Measurements from ENCODE around the gene GALNT7.

DNA sequence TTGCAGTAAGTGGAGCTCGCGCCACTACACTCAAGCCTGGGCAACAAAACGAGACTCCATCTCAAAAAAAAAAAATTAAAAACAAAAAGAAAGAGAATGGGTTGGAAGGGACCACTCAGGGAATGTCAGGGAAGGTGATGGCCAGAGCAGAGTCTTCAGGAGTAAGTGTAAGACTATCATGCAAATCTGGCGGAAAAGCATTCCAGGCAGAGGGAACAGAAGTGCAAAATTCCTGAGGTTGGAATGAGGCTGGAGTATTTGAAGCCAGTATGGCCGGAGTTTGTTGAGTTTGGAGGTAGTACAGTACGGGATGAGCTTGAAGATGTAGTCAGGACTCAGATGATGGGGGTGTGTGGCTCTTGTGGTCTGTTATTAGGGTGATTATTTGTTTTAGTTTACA is 7.4 kb downstream of the GALNT7 start:
- TF ChIP-seq POLR2AphosphoS5 (IDR thresholded peaks at IDR 0.05; ENCODE audit: insufficient read depth, low read depth, low read length) = no peak
- no peak for TF ChIP-seq CTCF (IDR thresholded peaks at IDR 0.05; ENCODE audit: extremely low read depth in 1 of 2, insufficient read depth in 1 of 2, low read depth in 1 of 2, low read length in 2 of 2)
- TF ChIP-seq MYC (IDR thresholded peaks at IDR 0.05; ENCODE audit: low read depth, low read length) = no peak
- no peak for TF ChIP-seq POLR2A (IDR thresholded peaks at IDR 0.05; ENCODE audit: low read depth, low read length)
- TF ChIP-seq EZH2 (IDR thresholded peaks at IDR 0.05; ENCODE audit: borderline replicate concordance, low read depth, low read length, severe bottlenecking) = no peak

All from endothelial cell of umbilical vein (primary cell).